Head of caudate nucleus (tissue), 42 donors: Measurements from ENCODE around the gene BLVRA.
"Not testable (repeated sequence)": the region's sequence is repeated elsewhere in the genome, so short reads cannot be mapped to it uniquely, and the experiment has no call there.

Experiments used
- DNase-seq, 42 donors: peaks; one replicate each; pipeline versions ENCODE4 v3.0.0 to v3.0.0-alpha.2; 2020 to 2021; ENCODE audit warnings: mixed read lengths in 7 of 42
- intact Hi-C: fragments of 100-400 bp; cut with DNase I; formaldehyde crosslinking; loops from one replicate; pipeline ENCODE4 v1.15.0; 2022

The BLVRA gene

GRCh38 chr7:43758029-43758821 is at the start of gene BLVRA:
Gene BLVRA, plus strand, starts transcription at chr7:43758680. Its CDS starts 12,479 bp downstream, at chr7:43771159.
- intact Hi-C loops: no loop called here
- DNase-seq: peak in 41 of 42 donors; percentile 15 to 85 (median 66)

GRCh38 chr7:43711503-43711902 is 47.0 kb upstream of the BLVRA start:
- intact Hi-C loops: no loop called here
- DNase-seq: no peak

DNA sequence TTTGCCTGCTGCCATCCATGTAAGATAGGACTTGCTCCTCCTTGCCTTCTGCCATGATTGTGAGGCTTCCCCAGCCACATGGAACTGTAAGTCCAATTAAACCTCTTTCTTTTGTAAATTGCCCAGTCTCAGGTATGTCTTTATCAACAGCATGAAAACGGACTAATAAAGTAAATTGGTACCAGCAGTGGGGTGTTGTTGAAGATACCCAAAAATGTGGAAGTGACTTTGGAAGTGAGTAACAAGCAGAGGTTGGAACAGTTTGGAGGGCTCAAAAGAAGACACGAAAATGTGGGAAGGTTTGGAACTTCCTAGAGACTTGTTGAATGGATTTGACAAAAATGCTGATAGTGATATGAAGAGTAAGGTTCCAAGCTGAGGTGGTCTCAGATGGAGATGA is 42.5 kb upstream of the BLVRA start:
- intact Hi-C loops: not testable (repeated sequence)

GRCh38 chr7:43716598-43716997 is 41.9 kb upstream of the BLVRA start:
- intact Hi-C loops: no loop called here

More for the DNA sequence above, 42.5 kb upstream of the BLVRA start:
- not testable (repeated sequence) for DNase-seq

DNA sequence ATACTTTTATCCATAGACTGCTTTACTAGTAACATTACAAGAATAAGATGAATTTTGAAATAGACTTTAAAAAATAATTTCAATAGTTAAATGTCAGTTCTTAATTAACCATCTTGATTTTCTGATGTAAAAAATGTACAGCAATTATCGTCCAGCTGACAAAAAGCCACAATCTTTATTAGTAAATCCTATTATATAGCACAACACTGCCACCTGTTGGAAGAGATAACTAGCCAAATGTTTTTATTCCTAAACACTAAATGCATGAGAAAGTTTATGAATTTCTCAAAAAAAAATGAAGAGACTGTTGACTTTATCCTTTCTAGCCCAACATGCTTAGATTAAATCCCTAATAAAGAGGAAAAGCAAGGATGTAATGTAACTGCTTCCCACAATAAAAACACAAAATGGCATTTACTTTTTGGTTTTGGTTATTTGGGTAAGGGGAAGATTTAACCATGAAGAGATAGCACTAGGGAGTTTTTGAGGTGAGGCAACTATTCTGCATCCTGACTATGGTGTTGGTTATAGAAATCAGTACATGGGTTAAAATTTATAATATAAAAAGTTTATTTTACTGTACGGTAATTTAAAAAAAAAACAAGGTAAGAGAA is 37.2 kb upstream of the BLVRA start:
- intact Hi-C loops: loop anchor here (10.0 kb wide), 1 partner anchor 776 kb away; no protein-coding TSS in a partner anchor
- DNase-seq: peak in 4 of 42 donors; percentile 7 to 39 (median 20)

More at GRCh38 chr7:43716598-43716997, 41.9 kb upstream of the BLVRA start:
- DNase-seq: no peak

- intact Hi-C loops: loop anchor here (10.0 kb wide), 1 partner anchor 778 kb away; no protein-coding TSS in a partner anchor
- DNase-seq: no peak
Observed at GRCh38 chr7:43723007-43723341, 35.5 kb upstream of the BLVRA start.

DNA sequence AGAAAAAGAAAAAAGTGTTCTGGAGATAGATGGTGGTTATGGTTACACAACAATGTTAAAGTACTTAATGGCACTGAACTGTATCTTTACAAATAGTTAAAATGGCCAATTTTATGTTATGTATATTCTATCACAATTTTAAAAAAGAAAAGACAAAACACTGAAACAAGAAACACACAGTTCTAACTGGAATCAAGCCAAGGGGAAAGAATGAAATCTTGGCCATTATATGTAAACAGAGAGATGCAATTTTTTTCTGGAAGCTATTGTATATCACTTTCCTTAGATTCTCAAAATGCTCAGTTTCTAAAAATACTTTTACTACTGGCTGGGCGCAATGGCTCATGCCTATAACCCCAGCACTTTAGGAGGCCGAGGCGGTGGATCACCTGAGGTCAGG is 33.2 kb upstream of the BLVRA start:
- intact Hi-C loops: loop anchor here (10.0 kb wide), 1 partner anchor 780 kb away; no protein-coding TSS in a partner anchor
- no peak for DNase-seq

DNA sequence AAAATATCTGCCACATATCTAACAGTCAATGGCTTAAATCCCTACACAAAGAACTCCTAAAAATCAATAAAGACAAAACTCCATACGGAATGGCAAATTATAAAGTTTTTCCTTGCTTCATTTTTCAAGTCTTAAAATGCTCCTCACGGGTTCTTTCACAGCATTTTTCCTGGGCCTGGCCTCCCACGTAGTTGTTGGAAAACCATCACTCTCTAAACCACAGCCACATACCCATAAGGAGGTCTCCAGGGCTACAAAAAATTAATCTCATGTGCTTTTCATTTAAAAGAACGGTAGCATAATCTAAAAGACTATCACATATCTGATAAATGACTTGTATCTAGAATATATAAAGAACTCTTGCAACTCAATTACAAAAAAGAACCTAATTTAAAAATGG is 32.0 kb upstream of the BLVRA start:
- intact Hi-C loops: loop anchor here (10.0 kb wide), 1 partner anchor 782 kb away; no protein-coding TSS in a partner anchor

GRCh38 chr7:43727003-43727402 is 31.5 kb upstream of the BLVRA start:
- no peak for DNase-seq
- intact Hi-C loops: loop anchor here (10.0 kb wide), 1 partner anchor 782 kb away; no protein-coding TSS in a partner anchor

More for the DNA sequence above, 32.0 kb upstream of the BLVRA start:
- DNase-seq: no peak

- DNase-seq: no peak
- intact Hi-C loops: loop anchor here (10.0 kb wide), 1 partner anchor 783 kb away; no protein-coding TSS in a partner anchor
Observed at GRCh38 chr7:43727494-43727893, 31.0 kb upstream of the BLVRA start.

- peak; percentile 84 to 95 (median 89) for DNase-seq
- intact Hi-C loops: loop anchor here (10.0 kb wide), 1 partner anchor 785 kb away; no protein-coding TSS in a partner anchor
Observed at GRCh38 chr7:43729214-43729923, 29.1 kb upstream of the BLVRA start, which contains the start of gene COA1. Gene COA1, minus strand, starts transcription at chr7:43729523. Its CDS starts 80,909 bp downstream, at chr7:43648614.

DNA sequence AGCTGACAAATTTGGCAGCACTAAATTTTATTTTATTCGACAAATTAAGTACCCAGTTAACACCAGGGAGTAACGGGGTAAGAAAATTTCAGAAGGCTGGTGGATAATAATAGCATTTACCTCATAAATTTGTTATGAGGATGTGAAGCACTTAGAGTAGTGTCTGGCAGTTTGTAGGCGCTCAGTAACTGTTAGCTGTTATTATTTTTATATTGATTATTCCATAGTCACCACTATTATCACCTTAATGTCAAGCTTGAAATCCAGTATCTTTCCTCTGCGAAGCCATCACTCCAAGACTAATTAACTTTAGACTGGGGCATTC is 28.6 kb upstream of the BLVRA start:
- intact Hi-C loops: loop anchor here (10.0 kb wide), 2 partner anchors 105 to 785 kb away; no protein-coding TSS in a partner anchor
- DNase-seq: no peak

DNA sequence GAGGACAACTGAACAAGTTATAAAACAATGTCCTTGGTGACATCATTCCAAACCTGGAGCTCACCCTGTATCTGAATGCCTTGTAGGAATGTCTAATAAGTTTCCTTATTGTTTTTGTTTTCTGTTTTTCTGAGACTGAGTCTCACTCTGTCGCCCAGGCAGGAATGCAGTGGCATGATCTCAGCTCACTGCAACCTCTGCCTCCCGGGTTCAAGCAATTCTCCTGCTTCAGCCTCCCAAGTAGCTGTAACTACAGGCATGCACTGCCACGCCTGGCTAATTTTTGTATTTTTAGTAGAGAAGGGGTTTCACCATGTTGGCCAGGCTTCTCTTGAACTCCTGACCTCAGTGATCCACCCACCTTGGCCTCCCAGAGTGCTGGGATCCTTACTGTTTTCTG is 27.0 kb upstream of the BLVRA start:
- intact Hi-C loops: loop anchor here (10.0 kb wide), 1 partner anchor 103 kb away; no protein-coding TSS in a partner anchor
- DNase-seq: not testable (repeated sequence)

GRCh38 chr7:43734575-43735332 is 23.7 kb upstream of the BLVRA start:
- intact Hi-C loops: loop anchor here (10.0 kb wide), 1 partner anchor 100 kb away; no protein-coding TSS in a partner anchor
- not testable (repeated sequence) for DNase-seq

- no peak for DNase-seq
- intact Hi-C loops: loop anchor here (10.0 kb wide), 1 partner anchor 99 kb away; no protein-coding TSS in a partner anchor
Observed at GRCh38 chr7:43735403-43735801, 23.1 kb upstream of the BLVRA start.

GRCh38 chr7:43735802-43736603 is 22.5 kb upstream of the BLVRA start:
- no peak for DNase-seq
- intact Hi-C loops: loop anchor here (10.0 kb wide), 1 partner anchor 99 kb away; no protein-coding TSS in a partner anchor

DNA sequence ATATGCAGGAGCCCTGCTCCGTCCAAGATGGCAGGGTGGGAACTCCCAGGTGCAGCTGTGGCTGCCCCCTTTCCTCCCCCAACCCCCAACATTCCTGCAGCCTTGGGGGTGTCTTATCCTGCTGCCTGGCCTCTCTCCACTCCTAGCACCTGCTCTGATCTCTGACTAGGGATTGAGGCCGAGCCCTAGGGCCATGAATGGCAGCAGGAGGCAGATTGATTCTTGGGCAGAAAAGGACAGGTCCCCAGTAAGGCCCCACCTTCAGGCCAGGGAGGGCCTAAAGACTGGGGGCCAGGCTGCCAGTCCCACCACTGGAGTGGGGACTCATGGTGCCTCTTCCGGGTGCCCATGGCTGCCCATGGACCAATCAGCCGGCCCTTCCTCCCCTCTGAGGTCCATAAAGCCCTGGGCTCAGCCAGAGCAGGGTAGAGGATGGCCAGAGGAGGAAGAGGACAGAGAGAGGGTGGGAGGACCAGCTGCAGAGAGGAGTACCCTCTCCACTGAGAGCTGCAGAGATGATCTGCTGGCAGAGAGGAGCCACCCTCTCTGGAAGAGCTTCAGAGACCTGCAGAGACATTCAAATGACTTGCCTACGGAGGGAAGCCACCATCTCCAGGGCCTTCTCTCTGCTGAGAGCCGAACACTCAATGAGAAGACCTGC is 20.9 kb upstream of the BLVRA start:
- no peak for DNase-seq
- intact Hi-C loops: loop anchor here (10.0 kb wide), 1 partner anchor 97 kb away; no protein-coding TSS in a partner anchor
